Stimulated activated CD8-positive, alpha-beta memory T cell treated with anti-CD3 and anti-CD28 coated beads, Interleukin-7, amount 100 ng/mL, for 24 hours (primary cell): ENCODE results near the gene EGLN1.

Experiments
- DNase-seq: peaks from one replicate; pipeline ENCODE4 v3.0.0-alpha.2; 2020; ENCODE audit warnings: low read depth

Gene EGLN1

GRCh38 chr1:231324660-231325059 lies 97.4 kb downstream of the EGLN1 start:
- no peak for DNase-seq

GRCh38 chr1:231322880-231323530 lies 99.1 kb downstream of the EGLN1 start:
- DNase-seq: no peak

GRCh38 chr1:231319080-231319479 lies 103.0 kb downstream of the EGLN1 start:
- no peak for DNase-seq

- DNase-seq: no peak
Observed at GRCh38 chr1:231318568-231318967, 103.5 kb downstream of the EGLN1 start.

GRCh38 chr1:231318015-231318355 lies 104.1 kb downstream of the EGLN1 start:
- no peak for DNase-seq

- no peak for DNase-seq
Observed at GRCh38 chr1:231317306-231318014, 104.6 kb downstream of the EGLN1 start.

- DNase-seq: no peak
Observed at GRCh38 chr1:231315887-231316286, 106.2 kb downstream of the EGLN1 start.
